ENCODE results near the gene GSAP.
A peak's percentile ranks its signal among the peaks of the same experiment; 100 is the strongest.

Gene GSAP

DNA sequence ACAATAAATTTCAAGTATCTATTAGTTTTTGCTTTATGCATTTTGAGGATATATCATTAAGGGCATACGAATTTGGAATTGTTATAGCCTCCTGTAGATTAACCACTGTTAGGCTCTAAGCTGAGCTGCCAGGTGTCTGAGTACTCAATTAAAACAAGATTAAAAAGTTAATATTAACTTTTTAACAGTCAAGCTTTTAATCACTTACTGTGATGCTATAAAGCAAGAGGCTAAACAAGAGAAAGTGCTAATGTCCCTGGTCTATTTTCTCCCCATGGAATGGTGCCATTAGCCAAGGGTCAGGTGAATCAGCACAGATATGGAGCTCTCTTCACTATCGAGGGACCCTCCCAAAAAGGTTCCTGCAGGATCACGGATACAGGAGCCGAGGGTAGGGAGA is 9.7 kb downstream of the GSAP start:
- no peak for DNase-seq

DNA sequence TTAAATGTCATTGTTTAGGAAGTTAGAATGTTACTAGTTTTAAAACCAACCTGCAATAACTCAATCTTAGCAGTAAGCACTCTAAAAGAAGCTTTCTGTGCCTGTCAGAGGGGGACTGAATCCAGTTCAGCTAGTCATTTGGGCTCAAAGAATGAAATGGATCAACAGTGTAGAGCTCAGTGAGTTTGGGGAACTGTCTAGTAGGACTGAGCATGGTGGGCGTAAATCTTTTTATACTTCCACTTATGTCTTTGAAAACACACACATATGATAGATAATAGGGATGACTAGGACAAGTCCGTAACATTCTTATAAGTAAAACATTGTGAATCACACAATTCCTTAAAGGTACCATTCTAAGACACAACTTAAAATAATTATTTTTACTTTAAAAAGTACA is 11.5 kb downstream of the GSAP start:
- DNase-seq = no peak

DNA sequence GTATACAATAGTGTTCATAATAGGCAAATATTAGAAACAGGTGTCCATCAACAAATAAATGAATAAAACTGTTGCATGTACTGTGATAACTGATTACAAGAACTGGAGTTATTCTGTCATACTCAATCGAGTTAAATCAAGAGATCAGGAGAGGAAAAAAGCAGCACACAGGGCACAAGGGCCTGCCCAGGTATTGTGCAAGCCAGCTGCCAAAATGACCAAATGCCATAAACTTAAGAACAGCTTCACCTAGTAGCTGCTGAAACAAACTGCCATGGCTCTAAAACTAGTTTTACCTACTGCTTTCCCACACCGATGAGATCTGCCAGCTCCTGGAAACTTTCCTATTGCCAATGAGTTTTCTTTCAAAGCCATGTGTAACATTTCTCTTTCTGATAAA is 12.2 kb downstream of the GSAP start:
- DNase-seq = no peak

DNA sequence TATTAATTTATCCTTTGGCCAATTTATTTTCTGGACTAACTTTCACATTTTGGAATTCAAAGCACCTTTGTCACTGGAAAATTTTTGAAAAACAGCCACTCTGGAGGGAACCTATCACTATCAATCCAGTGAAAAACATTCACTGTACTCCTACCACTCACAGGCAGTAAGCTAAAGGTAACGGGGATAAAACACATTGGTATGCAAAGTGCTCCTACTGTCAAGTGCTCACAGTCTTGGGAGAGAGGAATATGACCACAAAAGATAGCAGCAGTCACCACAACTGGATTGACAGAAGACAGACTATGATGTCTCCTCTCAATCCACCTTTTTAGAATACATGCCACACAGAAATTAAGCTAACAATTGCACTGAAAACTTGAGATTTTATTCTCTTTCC is 13.3 kb downstream of the GSAP start:
- no peak for DNase-seq

DNA sequence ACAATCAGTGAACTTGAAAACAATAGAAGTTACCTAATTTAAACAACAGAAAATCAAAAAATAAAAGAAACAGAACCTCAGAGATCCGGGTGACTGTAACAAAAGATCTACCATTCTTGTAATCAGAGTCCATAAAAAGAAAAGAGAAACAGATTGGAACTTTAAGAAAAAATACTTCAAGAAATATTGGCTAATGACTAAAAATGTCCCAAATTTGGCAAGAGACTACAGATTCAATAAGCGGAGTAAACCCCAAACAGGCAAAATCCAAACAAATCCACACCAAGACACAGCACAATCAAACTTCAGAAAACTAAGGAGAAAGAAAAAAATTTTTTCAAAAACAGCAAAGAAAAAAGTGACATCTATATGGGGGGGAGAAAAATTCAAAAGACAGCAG is 15.1 kb downstream of the GSAP start:
- no peak for DNase-seq

DNA sequence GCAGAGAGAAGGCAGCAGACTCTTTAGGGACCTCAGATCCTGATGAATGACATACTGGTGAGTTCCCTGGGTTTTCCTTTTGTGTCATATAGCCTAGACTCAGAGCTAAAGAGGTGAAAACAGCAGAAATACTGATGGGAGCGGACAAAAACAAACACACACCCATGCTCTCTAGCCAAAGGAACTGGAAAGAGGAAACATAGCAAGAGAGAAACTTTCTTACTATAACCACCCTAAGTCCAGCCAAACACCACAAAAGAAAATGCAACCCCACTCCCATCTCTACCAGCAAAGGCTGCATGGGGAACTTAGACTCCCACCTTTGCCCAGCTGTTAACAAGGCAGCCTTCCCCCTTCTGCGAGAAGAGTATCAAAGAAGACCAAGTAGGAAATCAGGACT is 16.3 kb downstream of the GSAP start:
- no peak for DNase-seq

DNA sequence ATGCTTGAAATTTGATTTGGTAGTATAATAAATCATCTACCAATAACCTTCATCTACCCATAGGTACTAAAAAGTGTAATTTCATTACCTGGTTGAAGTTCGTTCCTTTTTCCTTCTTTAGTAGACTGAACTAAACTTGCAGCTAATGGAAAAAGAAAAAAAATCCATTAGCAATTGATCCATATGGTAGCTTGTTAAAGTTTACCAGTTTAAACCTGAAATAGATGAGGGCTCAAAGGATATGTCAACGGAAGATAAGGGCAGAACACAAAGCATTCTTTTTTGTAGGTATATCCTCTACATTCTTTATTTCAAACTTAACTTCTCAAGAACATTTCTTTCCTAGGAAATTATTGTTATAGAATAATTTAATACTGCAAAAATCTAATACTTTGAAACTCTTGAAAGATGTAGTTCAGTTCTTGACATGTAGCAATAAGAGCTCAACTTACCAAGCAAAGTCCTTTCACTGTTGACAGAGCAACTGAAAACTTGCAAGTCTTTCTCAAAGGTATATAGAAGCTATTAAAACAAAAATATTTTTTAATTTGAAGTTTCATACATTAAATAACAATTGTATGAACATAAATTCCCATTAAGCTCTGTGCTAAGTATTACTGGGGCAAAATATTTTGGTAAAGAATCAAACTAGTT is 19.1 kb downstream of the GSAP start:
- DNase-seq = no peak

DNA sequence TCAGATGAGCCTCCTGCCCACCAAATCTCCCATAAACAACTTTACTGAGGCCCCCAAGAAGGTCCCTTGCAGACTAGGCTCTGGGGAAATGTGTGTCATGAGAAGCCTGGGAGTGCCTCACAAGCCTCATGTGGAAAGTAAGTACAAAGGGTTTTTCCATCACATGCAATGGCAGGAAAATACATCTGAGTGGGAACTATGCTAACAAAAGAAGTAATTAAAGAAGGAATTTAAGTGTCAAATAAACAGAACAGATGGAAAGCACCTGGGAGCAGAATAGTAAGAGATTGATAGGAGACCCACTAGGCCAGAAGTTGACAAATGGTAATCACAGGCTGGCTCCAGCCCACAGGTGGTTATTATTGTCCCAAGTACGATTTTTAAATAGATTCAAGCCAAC is 20.5 kb downstream of the GSAP start:
- DNase-seq = no peak

DNA sequence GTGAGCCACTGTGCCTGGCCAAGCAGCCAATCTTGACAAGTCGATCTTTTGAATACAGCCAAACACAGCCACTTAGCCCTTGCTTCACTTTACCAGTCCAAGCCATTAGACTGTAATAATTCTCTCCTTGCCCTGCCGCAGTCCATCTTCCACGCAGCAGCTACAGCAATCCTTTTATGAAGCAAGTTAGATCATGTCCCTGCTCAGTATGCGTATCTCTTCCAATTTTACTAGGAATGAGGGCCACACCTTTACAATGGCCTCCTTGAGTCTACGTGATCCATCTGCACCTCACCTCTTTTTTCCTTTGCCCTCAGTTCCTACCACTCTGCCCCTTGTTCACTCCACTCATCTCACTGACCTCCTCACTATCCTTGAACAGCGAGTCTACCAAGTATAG is 22.2 kb downstream of the GSAP start:
- DNase-seq = no peak

DNA sequence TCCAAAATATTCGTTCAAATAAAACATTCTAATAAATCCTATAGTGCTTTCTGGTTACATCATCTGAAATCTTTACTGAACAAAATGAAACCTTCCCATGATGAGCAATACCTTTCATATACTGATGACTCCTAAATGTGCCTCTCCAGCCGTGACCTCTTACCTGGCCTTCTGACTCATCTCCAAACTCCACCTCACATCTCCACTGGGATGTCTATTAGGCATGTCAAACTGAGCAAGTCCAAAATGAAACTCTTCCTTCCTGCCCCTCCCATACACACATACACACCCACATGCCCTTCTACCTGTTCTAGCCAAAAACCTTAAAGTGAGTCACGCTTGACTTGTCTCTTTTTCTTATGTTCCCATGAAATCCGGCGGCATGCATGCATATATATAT is 22.9 kb downstream of the GSAP start:
- DNase-seq = peak; percentile 16

DNA sequence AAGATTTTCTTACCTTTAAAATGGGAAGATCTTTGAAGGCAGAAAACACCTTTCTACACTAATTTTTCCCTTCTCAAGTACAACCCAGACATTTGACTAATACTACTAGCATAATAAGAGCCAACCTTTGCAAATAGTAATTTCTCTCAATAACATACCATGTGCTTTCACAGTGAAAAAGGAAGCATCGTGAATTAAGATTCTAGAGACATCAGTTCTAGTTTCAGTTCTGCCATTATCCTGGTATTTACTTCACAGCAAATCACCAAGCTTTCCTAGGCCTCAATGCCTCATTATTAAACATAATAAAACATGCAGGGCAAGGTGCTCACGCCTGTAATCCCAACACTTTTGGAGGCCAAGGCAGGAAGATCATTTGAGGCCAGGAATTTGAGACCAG is 24.9 kb downstream of the GSAP start:
- no peak for DNase-seq

DNA sequence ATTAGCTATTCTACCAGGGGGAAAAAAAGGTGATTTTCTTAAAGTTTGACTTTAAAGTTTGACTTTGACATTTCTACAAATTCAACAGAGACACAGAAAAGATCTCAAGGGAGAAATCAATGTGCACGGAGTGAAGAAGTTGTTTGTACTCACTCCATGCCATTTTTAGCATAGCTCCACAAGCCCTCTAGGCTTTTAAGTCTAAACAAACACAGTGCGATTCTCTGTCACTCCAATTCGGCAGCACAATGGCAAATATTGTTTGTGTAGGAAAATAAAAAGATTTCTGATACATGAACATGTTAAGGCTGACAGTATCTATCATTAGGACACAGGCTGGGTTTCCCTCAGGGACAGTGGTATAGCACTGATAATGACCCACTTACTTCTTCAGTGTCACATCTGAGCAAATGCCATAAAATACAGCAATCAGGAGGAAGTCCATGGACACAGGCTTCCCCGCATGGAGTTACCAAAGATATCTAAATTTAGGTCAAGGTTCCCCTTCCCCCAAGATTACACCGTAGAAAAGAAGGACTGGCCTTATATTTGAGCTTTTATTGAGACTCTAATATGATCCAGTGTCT is 28.0 kb downstream of the GSAP start:
- no peak for DNase-seq

DNA sequence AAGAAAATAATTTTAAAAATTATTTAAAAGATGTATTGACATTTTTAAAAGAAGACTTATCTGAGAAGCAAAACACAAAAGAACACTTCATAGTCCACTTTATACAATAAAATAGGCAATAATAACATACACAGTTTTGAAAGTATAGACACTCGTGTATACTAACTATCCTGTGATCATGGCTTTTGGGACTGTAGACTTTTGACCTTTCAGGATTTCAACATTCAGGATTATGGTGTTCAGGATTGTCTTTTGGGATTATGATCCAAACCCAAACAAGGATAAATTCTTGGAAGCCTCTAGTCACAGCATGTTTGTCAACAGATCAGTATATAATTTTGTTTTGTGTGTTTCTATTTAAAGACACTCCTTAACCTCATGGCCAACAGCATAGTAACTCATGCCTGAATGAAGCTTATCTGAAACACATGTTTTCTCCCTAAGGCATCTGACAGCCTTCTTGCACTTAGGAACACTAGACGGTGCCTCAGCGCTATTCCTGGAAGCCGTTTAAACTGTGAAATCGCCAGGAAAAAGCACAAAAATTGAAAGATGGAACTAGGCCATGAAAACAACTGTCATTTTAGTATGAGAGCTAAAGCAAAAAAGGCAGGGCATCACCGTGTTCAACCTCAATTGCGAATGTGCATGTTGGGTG is 29.9 kb downstream of the GSAP start:
- no peak for DNase-seq

DNA sequence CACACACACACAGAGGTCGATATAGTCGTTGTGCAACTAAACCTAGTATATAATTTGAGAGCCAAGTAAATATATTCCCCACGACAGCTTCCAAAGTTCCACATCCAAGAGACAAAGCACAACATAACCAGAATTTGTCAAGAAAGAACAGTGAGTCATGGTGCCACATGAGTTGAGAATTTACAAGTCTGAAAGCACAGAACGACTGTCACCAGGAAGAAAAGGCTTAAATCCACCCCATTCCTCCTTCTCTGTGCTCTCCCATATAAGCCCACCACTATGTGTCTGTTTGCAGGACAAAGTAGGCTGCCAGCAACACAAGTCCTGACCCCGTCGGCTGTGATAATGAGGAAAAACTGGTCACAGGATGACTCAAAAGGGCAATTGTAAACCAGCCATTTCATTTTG is 32.8 kb downstream of the GSAP start:
- no peak for DNase-seq

DNA sequence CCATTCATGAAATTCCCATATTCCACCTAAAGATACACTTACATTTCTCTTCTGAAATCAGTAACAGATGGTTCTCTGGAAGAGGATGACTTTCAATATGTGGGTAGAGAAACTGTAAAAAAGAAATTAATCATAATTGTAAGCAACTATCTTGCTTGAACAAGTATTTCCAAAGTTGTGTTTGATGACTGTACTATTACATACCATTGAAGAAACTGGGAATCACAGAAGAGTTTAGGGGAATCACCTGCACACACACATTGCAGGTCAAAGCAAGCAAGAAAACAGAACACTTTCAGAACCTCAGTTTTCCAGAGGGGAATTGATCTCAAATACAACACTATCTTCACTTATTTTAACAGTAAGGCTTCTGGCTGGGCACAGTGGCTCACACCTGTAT is 33.6 kb downstream of the GSAP start:
- no peak for DNase-seq

DNA sequence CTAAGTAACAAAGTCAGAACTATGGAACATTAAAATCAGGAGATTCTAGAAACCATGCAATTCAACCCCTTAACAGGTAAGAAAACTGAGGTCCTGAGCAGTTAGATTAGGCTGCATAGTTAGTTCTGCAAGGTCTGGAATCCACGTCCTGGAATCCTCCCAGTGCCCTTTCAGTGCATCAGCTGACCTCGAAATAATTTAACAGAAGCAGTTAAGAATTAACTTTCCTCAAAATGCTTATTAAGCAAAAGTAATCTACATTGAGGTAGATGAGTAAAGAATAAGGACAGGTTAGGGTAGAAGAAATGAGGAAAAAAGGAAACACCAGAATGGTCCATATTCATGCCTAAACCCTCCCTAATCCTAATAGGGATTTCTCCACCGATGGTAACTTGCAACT is 37.6 kb downstream of the GSAP start:
- no peak for DNase-seq

DNA sequence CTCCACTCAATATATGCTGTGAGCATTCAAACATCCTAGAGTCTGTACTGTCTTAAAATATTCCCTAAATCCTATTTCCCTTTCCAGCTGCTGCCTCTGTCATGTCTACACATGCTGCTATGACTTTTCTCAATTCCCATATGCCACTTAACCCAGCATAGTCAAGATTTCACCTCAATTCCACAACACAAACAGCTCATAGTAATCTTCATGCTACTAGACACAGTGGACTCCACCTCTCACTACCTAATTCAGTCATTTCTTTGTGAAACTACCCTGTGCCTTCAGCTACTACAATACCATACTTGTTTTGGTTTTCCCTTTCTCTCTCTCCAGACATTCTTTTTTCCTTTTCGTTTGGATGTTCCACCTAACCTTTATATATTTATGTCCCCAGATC is 45.5 kb downstream of the GSAP start:
- no peak for DNase-seq

DNA sequence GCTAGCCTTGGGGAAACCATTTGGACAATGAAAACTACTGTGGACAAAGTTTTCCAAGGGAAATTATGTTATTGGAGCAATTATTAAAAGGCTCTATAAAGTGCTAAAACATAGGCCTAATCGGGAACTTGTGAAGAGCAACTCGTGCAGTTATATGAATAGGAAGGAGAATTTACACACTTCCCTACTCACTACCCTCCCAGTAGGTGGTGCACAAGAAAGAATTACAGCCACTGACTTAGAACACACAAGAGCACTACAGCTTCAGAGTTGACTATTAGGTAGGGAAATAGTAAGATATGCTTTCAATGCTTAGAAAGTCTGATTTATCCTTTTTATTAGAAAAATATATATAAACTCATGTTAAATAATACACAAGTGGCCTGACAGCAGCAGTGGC is 47.2 kb downstream of the GSAP start:
- no peak for DNase-seq

DNA sequence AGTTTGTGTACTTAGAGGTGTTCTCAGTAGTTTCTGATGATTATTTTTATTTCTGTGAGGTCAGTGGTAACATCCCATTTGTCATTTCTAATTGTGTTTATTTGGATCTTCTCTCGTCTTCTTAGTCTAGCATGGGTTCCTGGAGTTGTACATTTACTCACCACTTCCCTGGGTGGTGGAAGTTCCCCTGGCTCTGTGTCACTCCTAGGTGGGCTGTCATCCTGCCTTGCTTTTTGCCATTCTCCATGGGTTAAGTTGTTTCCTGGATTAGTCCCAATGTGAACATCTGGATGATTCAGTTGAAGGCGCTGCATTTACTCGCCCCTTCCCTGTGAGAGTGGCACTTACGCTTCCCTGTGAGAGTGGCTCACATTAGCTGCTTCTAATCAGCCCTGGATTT is 48.2 kb downstream of the GSAP start:
- no peak for DNase-seq

DNA sequence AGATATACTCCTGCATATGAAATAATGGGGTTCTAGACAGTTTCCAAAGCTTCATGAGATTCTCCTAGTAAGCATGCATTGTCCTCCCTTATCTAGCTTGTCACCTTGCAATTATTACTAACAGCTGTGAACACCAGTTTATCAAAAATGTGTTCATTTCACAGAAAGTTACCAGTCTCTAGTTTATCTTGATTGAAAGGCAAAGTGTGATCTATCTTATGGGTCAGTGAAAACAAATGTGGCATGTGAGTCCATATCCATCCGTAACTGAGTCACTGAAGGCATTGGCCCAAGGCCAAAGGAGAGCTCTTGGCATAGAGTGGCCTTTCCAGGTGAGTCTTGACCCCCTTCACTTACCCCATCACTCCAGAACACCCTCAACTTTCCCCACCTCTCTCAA is 53.2 kb downstream of the GSAP start:
- no peak for DNase-seq

DNA sequence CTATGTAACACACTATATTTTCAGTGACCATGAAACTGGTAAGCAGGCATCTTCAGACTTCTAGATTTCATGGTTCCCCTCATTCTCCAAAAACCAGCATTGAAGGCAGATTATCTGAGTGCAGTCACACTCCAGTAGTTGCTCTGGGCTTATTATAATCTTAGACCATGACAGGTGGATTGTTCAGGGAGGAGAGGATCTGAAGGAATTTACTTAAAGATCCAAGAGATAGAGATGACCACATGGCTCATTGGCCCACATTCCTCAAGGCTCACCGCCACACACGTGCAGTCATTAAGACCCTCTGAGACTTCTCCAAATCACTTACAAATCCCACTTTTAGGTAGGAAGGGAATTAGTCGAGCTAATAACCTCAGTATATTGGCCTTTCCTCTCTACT is 55.2 kb downstream of the GSAP start:
- DNase-seq = no peak

DNA sequence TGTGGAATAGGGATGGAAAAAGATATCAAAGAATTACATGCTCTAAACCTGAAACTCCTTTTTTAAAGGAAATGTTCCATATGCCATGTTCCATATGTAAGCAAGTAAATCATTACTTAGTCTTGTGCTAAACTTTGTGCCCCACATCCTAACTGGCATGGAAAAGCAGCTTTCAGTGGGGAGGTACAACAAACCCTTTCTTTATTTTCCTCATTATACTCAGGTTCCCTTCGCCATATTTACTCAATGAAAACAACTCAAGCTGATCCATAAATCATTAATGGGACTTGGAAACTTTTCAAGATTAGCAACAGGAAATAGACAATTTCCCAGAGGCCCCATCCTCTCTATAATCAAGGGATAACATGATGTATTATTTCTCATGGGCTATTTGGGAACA is 56.0 kb downstream of the GSAP start:
- DNase-seq = peak; percentile 17

DNA sequence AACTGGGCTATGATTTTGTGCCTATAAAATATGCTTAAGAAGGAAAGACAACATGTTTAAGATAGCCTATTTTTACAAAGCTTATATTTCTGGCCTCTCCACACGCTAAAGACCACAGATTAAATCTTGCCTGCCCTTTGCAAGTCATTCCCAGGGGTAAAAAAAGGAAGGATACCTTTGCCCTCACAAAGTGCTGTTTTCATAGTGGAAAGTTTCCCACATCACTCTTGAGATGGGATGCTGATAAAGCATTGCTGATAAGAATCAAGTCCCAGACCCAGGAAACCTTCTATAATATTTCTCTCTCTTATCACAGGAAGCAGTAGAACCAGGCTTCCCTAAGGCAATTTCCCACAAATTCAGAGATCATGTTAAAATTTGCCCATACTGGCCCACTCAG is 56.5 kb downstream of the GSAP start:
- DNase-seq = no peak

DNA sequence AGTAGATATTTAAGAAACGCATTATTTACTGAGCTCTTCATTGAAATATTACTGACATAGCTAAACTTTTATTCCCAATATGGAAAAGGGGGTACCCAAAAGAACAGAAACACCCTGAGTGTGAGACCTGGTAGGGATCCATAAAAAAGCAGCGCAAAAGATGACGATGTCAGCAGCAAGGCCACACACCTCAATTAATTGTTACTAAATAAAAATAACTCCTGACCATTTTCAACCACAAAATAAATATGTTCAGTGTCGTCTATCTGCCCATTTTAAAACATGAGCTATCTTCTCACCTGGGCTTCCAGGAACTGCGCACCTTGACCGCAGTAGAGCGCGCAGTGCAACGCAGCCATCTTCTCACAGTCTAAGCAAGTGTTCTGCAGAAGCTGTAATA is 61.2 kb downstream of the GSAP start:
- no peak for DNase-seq

DNA sequence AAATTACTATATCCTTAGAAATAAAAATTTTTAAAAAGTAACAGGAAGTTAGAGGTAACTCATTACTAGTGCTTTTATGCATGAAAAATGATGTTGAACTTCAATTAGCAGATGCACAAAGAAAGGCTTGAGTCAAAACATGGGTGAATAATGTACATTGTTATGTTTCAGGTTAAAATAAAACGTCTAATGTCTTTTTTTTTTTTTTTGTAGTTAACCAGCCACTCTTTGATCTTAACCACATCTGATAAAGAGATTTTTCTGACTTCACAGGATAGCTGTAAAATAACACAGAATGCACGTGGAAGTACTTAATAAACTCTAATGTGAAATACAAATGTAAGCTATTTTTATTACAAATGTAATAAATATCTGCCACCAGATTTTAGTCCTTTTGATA is 61.7 kb downstream of the GSAP start:
- no peak for DNase-seq
